ENCODE results near the gene DNAJC18.

DNAJC18 gene

GRCh38 chr5:139462586-139463276, 23.4 kb upstream of the DNAJC18 start, which contains the start of gene ECSCR:
TSS of gene ECSCR (minus strand) at chr5:139462743. CDS start at chr5:139462670, 73 bp downstream.
- no peak for DNase-seq (ENCODE audit: low read depth, low spot score)

GRCh38 chr5:139461698-139462097, 22.4 kb upstream of the DNAJC18 start:
- no peak overlapping the region for H3K4me3 ChIP-seq (ENCODE audit: low read length)
- DNase-seq (ENCODE audit: low read depth, low spot score), result no peak

More at GRCh38 chr5:139462586-139463276, 23.4 kb upstream of the DNAJC18 start, which contains the start of gene ECSCR:
- H3K4me3 ChIP-seq (ENCODE audit: low read length), result no peak within 1 kb of the TSS

GRCh38 chr5:139461176-139461575, 21.9 kb upstream of the DNAJC18 start:
- no peak overlapping the region for H3K4me3 ChIP-seq (ENCODE audit: low read length)
- no peak for DNase-seq (ENCODE audit: low read depth, low spot score)

DNA sequence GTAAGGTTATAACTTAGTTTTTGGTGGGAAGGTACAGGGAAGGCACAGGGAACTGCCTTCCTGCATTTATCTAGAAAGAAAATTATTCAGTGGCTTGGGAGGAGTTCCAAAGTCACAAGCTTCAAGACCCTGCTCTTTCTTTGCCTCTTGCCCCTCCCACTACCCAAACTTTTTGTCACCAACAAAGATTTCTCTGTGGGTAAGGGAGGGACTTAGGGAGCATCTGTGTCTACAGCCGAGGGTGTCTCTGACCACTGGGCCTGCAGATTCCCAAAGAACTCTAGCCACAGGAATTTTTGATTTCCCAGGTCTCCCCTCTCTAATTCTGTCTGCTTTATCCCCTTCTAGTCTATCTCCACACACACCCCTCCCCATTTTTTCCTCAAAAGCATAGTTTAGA, 21.1 kb upstream of the DNAJC18 start:
- H3K4me3 ChIP-seq (ENCODE audit: low read length), result no peak overlapping the region
- DNase-seq (ENCODE audit: low read depth, low spot score), result no peak

DNA sequence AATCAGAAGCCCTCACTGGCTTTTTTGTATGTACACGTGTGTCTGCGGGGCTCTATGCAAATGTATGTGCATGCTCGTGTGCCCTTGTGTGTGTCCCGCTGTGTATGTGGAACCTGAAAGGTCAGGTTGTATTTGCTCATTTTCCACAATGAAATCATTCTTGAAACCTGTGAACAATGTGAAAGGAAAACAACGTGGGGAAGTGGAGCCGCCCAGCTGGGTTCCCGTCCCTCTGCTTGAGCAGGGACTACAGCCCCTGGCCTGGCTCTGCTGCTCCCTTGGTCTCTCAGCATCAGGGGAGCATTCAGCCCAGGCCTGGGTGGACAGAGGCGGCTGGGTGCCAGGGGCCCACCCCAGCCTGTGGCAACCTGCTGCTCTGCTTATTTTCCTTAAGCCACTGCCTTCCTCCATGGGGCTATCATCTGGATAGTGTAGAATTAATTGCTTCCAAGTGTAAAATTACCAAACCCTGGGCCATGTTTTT, 20.2 kb upstream of the DNAJC18 start:
- no peak overlapping the region; the same call in 1 of the 2 replicates for H3K4me3 ChIP-seq (ENCODE audit: low read length)
- no peak for DNase-seq (ENCODE audit: low read depth, low spot score)

DNA sequence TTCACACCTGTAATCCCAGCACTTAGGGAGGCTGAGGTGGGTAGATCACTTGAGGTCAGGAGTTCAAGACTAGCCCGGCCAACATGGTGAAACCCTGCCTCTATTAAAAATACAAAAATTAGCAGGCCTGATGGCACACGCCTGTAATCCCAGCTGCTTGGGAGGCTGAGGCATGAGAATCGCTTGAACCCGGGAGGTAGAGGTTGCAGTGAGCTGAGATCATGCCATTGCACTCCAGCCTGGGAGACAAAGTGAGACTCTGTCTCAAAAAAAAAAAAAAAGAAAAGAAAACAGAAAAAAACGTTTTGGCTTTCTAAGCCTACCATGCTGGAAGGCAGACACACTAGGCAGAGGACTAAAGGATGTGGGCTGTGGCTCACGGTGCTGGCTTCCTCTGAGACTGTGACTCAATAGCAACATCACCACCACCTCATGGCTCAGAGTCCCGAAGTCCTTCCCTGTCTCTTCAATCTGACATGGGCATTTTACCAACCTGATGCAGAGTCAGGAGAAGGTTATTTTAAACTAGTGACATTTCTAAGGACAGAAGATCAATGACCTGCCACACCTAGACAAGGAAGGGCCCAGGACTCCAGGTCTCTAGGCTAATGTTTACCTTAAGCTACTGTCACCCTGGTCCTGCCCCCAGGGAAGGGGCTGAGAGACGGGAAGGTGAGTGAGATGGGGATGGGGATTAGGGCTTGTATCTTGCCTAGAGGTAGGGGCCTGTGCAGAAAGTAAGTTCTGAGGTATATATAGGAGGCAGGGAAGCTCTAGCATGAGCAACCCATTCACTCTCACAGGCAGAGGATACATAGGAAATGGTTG, 19.5 kb upstream of the DNAJC18 start:
- peak overlapping the region; percentile 22 for H3K4me3 ChIP-seq (ENCODE audit: low read length)
- DNase-seq (ENCODE audit: low read depth, low spot score), result peak; percentile 96

DNA sequence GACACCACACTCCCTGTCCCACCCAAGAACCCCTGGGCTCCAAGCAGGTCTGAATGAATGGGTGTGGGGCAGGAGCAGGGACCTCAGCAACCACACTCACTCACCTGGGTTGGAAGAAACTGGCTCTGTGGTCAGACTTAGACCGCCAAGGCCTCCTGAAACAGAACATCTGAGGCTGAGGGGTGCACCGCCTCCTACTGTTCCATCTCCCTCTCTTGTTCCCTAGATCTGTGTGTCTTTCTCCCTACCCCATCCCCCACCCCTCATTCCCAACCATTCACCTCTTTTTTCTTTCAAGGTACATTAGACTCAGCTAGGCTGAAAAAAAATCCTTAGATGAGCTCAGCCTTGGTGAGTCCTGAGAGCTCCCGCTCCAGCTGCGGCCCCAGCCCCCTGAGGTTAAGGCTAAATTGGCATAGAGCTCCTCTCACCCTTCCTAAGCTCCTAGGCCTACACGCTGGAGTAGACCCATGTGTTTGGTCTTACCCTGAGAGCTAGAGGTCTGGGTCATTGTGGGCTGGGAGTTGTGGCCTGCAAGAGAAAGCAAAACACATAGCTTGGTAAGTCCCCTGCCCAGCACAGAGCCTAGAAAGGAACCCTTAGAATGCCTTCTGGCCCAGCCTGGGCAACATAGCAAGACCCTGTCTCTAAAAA, 18.5 kb upstream of the DNAJC18 start:
- DNase-seq (ENCODE audit: low read depth, low spot score), result peak; percentile 47
- H3K4me3 ChIP-seq (ENCODE audit: low read length), result no peak overlapping the region

GRCh38 chr5:139457241-139457640, 17.9 kb upstream of the DNAJC18 start:
- no peak overlapping the region for H3K4me3 ChIP-seq (ENCODE audit: low read length)
- no peak for DNase-seq (ENCODE audit: low read depth, low spot score)

- no peak for DNase-seq (ENCODE audit: low read depth, low spot score)
- no peak overlapping the region for H3K4me3 ChIP-seq (ENCODE audit: low read length)
Observed at GRCh38 chr5:139456776-139457175, 17.5 kb upstream of the DNAJC18 start.

DNA sequence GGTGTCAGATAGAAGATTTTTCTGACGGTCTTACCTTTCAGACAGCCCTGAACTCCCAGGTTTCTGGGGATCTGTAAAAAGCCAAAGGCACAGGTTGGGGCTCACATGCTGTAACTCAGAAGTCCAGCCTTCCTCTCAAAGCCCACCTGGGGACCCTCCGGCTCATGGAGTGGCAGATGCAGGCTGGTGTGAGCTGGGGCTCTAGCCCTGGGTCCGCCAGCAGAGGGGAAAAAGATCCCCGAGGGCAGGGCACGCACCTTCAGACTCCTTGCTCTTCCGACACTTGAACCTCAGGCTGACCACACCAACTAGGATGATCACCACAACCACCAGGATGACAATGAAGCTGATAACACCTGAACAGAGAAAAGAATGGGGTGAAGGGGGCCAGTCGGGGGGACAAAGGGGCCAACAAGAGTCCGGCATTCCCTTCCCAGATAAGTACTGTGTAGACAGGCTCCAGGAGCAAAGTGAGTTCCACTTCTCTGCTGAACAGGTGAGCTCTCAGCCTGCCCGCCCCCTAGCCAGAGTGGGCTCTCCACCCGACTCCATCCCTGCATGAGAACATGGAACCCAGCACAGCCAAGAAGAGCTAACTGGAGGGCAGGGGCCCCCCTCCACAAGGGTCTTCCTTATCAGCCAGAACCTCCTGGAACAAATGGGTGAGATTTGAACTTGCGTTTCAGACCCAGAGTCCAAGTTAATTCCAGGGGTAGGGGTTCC, 15.4 kb upstream of the DNAJC18 start:
- DNase-seq (ENCODE audit: low read depth, low spot score), result no peak
- H3K4me3 ChIP-seq (ENCODE audit: low read length), result no peak overlapping the region

- no peak overlapping the region for H3K4me3 ChIP-seq (ENCODE audit: low read length)
- DNase-seq (ENCODE audit: low read depth, low spot score), result peak; percentile 47
Observed at GRCh38 chr5:139453683-139454567, 14.6 kb upstream of the DNAJC18 start.

DNA sequence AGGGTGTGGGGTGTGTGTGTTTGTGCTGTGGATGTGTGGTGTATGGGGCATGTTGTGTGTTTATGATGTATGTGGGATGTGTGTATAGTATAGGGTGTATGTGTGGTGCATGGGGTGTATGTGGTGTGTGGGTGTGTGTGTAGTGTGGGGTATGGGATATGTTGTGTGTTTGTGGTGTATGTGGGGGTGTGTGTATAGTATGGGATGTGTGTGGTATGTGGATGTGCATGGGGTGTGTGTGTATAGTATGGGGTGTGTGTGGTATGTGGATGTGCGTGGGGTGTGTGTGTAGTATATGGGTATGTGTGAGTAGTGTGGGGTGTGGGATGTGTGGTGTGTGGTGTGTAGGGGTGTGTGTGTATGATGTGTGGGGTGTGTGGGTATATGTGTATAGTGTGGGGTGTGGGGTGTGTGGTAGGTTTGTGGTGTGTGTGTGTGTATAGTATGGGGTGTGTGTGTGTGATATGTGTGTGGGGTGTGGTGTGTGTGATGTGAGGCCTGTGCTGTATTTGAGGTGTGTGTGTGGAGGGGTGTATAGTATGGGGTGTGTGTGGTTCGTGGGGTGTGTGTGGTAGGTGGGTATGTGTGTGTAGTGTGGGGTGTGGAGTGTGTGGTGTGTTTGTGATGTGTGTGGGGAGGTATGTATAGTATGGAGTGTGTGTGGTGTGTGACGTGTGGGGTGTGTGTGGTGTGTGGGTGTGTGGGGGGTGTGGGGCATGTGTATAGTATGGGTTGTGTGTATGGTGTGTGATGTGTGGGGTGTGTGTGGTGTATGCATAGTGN, 12.7 kb upstream of the DNAJC18 start:
- DNase-seq (ENCODE audit: low read depth, low spot score), result no peak
- H3K4me3 ChIP-seq (ENCODE audit: low read length), result no peak overlapping the region

DNA sequence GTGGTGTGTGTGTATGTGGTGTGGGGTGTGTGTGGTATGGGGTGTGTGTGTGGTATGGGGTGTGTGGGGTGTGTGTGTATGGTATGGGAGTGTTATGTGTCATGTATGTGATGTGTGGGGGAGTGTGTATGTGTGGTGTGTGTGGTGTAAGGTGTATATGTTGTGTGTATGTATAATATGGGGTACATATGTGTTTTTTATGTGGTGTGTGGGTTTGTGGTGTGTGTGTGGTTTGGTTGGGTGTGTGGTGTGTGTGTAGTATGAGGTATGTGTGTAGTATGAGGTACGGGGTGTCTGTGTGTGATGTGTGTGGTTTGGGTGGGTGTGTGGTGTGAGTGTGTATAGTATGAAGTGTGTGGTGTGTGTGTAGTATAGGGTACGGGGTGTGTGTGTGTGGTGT, 11.9 kb upstream of the DNAJC18 start:
- no peak overlapping the region for H3K4me3 ChIP-seq (ENCODE audit: low read length)
- DNase-seq (ENCODE audit: low read depth, low spot score), result no peak

DNA sequence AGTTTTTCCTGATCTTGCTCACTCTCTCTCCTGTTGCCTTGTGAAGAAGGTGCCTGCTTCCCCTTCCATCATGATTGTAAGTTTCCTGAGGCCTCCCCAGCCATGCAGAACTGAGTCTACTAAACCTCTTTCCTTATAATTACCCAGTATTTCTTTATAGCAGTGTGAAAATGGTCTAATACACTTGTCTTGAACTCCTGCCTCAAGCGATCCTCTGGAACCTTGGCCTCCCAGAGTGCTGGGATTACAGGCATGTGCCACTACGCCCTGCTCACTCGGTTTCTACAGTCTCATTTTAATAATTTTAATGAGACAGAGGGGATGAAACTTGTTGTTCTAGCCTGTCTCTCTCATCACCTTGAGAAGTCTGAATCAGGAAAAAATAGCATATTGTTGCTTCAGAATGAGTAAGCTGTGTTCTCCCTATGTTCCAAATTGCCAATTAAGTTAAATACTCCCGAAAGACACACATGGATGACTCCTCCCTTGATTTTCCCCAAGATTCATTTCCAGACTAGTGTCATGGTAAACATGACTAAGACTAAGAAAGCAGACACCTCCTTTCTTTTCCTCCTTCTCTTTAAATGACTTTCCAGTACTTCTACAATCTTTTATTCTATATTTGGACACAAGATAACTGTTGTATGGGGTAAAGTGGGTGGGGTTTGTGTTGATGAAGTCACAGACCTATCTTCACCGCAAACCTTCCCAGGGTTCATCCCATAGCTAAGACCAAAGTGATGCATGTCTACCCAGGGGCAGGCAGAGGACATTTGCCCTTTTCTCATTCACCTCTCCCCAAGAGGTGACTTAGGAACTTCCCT, 7.8 kb upstream of the DNAJC18 start:
- DNase-seq (ENCODE audit: low read depth, low spot score), result no peak
- no peak overlapping the region for H3K4me3 ChIP-seq (ENCODE audit: low read length)

DNA sequence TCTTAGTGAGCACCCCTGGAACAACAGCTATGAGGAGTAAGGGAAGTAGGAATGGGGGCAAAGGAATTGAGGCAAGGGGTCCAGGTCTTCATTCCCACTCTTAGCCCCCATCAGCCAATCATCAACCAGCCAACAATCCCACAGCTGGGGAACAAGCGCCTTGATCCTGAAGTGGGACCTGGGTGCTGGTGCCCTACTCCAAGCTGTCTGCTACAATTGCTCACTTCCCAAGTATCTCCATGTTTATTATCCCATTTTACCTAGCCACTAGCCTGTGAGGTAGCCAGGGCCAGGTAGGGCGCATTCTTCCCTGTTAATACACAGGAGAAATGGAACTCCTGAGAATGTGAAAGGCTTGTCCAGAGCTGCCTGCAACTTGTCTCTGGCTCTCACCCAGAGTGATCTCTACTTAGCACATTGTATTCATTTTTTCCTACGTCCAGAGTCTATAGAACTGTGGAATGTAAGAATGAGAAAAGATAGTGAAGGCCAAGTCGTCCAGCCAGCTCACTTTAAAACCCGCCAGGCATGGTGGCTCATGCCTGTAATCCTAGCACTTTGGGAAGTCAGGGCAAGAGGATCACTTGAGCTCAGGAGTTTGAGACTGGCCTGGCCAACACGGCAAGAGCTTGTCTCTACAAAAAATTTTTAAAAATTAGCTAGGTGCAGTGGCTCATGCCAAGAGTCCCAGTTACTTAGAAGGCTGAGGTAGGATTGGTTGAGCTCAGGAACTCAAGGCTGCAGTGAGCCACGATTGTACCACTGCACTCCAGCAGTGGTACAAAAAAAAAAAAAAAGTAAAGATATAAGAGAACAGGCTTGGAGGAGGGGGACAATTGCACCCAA, 6.2 kb upstream of the DNAJC18 start:
- no peak for DNase-seq (ENCODE audit: low read depth, low spot score)
- no peak overlapping the region for H3K4me3 ChIP-seq (ENCODE audit: low read length)
